ENCODE results near the gene DDAH2. TPM values are rescaled to one million over a fixed set of nuclear protein-coding genes. Genes with fewer than 3 reads are reported as not detected.

The DDAH2 gene
- total and polyA plus RNA-seq, 2 experiments from 2014 or later = 76.6 to 77.7 TPM

DNA sequence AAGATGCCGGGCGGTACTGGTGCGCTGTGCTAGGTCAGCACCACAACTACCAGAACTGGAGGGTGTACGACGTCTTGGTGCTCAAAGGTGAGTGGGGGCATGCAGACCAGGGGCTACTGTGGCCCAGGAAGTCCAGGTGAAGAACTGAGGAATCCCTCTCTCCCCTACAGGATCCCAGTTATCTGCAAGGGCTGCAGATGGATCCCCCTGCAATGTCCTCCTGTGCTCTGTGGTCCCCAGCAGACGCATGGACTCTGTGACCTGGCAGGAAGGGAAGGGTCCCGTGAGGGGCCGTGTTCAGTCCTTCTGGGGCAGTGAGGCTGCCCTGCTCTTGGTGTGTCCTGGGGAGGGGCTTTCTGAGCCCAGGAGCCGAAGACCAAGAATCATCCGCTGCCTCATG is 21.4 kb downstream of the DDAH2 start:
- 77 to 78% methylated on average over 10 of the region's 10 CpGs for WGBS, 2 experiments (ENCODE audit: low coverage in 1 of 2, low lambda C conversion rate in 2 of 2, missing lambda C conversion rate in 2 of 2)
- in situ Hi-C loops (cut with MboI) = no loop called here
- TF ChIP-seq EZH2 (IDR thresholded peaks at IDR 0.05; ENCODE audit: insufficient read depth, poor library complexity, severe bottlenecking) = no peak
- TF ChIP-seq EZH2phosphoT487 (IDR thresholded peaks at IDR 0.05; ENCODE audit: insufficient read depth, low read depth) = no peak
- H3K9me3 ChIP-seq (ENCODE audit: low read depth) = no peaks in the 10 kb centered on the region
- H3K79me2 ChIP-seq (ENCODE audit: insufficient read depth) = peaks cover 1% of the 10 kb centered on the region
- H3K4me2 ChIP-seq (ENCODE audit: unreplicated experiment) = no peak overlapping the region
- no peak for DNase-seq
- no peak overlapping the region for H3K9ac ChIP-seq
- H4K20me1 ChIP-seq (ENCODE audit: insufficient read depth) = no peaks in the 10 kb centered on the region
- no peaks in the 10 kb centered on the region for H3K9me2 ChIP-seq (ENCODE audit: insufficient read depth)
- no peak overlapping the region for H2AFZ ChIP-seq
- H3K4me3 ChIP-seq = no peak overlapping the region
- H3F3A ChIP-seq (ENCODE audit: insufficient read depth) = no peaks in the 10 kb centered on the region
- H3K27ac ChIP-seq = no peak overlapping the region
- no peaks in the 10 kb centered on the region for H3K4me1 ChIP-seq (ENCODE audit: insufficient read depth)
- no peaks in the 10 kb centered on the region for H3K36me3 ChIP-seq (ENCODE audit: low read depth)
- no peaks in the 10 kb centered on the region for H3K27me3 ChIP-seq (replicated peaks; ENCODE audit: insufficient read depth)

DNA sequence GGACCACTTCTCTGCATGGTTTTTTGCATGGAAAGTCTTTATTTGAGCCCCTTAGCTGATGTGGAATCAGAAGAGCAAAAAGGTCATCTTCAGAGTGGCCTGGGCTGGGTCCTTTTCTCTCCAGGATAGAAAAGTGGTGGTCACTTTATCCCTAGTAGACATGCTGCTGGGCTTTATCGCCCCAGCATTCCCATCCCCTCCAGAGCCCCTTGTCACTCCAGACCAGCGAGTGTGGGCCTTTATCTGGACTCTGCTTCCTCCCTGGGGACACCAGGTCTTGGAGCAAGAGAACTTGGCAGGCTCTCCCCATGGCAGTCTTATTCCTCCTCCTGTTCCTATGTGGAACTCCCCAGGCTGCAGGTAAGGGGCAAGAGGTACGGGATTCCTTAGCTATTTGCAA is 22.5 kb downstream of the DDAH2 start, which contains the start of gene LY6G6F:
Gene LY6G6F (plus strand): TSS at position 268 of the 400 bp plus-strand sequence. CDS start 41 bp downstream, at position 309.
- Histone ChIP-seq H4K20me1 (ENCODE audit: insufficient read depth) (no peaks in the 10 kb centered on the region), H3F3A (ENCODE audit: insufficient read depth) (no peaks in the 10 kb centered on the region), H3K9me2 (ENCODE audit: insufficient read depth) (no peaks in the 10 kb centered on the region), H3K9ac (no peak within 1 kb of the TSS), H3K9me3 (ENCODE audit: low read depth) (no peaks in the 10 kb centered on the region), H3K27ac (no peak within 1 kb of the TSS), H3K36me3 (ENCODE audit: low read depth) (no peaks in the 10 kb centered on the region), H3K27me3 (replicated peaks; ENCODE audit: insufficient read depth) (no peaks in the 10 kb centered on the region), H3K79me2 (ENCODE audit: insufficient read depth) (peaks cover 12% of the 10 kb centered on the region), H3K4me2 (ENCODE audit: unreplicated experiment) (no peak within 1 kb of the TSS), H3K4me1 (ENCODE audit: insufficient read depth) (peaks cover 6% of the 10 kb centered on the region), H3K4me3 (no peak within 1 kb of the TSS), H2AFZ (no peak within 1 kb of the TSS)
- in situ Hi-C loops (cut with MboI) = no loop called here
- 23 to 38% methylated on average over 3 of the region's 3 CpGs for WGBS, 2 experiments (ENCODE audit: low coverage in 1 of 2, low lambda C conversion rate in 2 of 2, missing lambda C conversion rate in 2 of 2)
- TF ChIP-seq EZH2 (IDR thresholded peaks at IDR 0.05; ENCODE audit: insufficient read depth, poor library complexity, severe bottlenecking) (no peak), EZH2phosphoT487 (IDR thresholded peaks at IDR 0.05; ENCODE audit: insufficient read depth, low read depth) (no peak)
- no peak for DNase-seq

DNA sequence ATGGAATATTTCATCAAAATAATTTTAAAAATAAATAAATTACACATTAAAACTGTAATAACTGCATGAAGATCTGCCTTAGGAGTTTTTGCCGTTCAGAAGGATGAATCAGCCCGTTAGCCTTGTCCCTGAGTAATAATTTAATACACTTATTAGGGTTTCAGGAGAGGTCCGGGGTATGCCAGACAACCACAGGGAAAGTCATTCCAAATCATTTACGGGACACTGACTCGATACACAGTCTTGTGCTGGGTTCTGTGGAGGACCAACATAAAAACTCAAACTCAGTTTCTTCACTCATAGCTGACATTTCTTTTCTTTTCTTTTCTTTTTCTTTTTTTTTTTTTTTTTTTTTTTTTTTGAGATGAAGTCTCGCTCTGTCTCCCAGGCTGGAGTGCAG is 23.2 kb downstream of the DDAH2 start:
- H2AFZ ChIP-seq = no peak overlapping the region
- H3K9me3 ChIP-seq (ENCODE audit: low read depth) = no peaks in the 10 kb centered on the region
- no peaks in the 10 kb centered on the region for H3K27me3 ChIP-seq (replicated peaks; ENCODE audit: insufficient read depth)
- H3K36me3 ChIP-seq (ENCODE audit: low read depth) = no peaks in the 10 kb centered on the region
- 78 to 82% methylated on average over 5 to 6 of the region's 6 CpGs for WGBS, 2 experiments (ENCODE audit: low coverage in 1 of 2, low lambda C conversion rate in 2 of 2, missing lambda C conversion rate in 2 of 2)
- no peak for DNase-seq
- H3K27ac ChIP-seq = no peak overlapping the region
- peaks cover 19% of the 10 kb centered on the region for H3K79me2 ChIP-seq (ENCODE audit: insufficient read depth)
- H3K9ac ChIP-seq = no peak overlapping the region
- no peaks in the 10 kb centered on the region for H3F3A ChIP-seq (ENCODE audit: insufficient read depth)
- no peak overlapping the region for H3K4me2 ChIP-seq (ENCODE audit: unreplicated experiment)
- in situ Hi-C loops (cut with MboI) = no loop called here
- H3K9me2 ChIP-seq (ENCODE audit: insufficient read depth) = no peaks in the 10 kb centered on the region
- H3K4me3 ChIP-seq = no peak overlapping the region
- H3K4me1 ChIP-seq (ENCODE audit: insufficient read depth) = peaks cover 8% of the 10 kb centered on the region
- no peak for TF ChIP-seq EZH2phosphoT487 (IDR thresholded peaks at IDR 0.05; ENCODE audit: insufficient read depth, low read depth)
- TF ChIP-seq EZH2 (IDR thresholded peaks at IDR 0.05; ENCODE audit: insufficient read depth, poor library complexity, severe bottlenecking) = no peak
- H4K20me1 ChIP-seq (ENCODE audit: insufficient read depth) = no peaks in the 10 kb centered on the region

GRCh38 chr6:31702819-31703716 is 26.0 kb downstream of the DDAH2 start, which contains the start of gene ABHD16A:
TSS of gene ABHD16A (minus strand) at chr6:31703324. CDS start at chr6:31703281, 43 bp downstream.
- 2% methylated on average over 48 to 54 of the region's 54 CpGs for WGBS, 2 experiments (ENCODE audit: low coverage in 1 of 2, low lambda C conversion rate in 2 of 2, missing lambda C conversion rate in 2 of 2)
- H3K4me2 ChIP-seq (ENCODE audit: unreplicated experiment) = peak within 1 kb of the TSS; percentile 99
- peak; percentile 99 for DNase-seq

More at GRCh38 chr6:31702819-31703716, 26.0 kb downstream of the DDAH2 start, which contains the start of gene ABHD16A:
- Histone ChIP-seq H3K27ac (peak within 1 kb of the TSS; percentile 90), H2AFZ (peak within 1 kb of the TSS; percentile 96), H3K9me3 (ENCODE audit: low read depth) (no peaks in the 10 kb centered on the region), H3K79me2 (ENCODE audit: insufficient read depth) (peaks cover 36% of the 10 kb centered on the region), H4K20me1 (ENCODE audit: insufficient read depth) (no peaks in the 10 kb centered on the region), H3K4me1 (ENCODE audit: insufficient read depth) (peaks cover 8% of the 10 kb centered on the region), H3K9ac (peak within 1 kb of the TSS; percentile 86), H3K9me2 (ENCODE audit: insufficient read depth) (no peaks in the 10 kb centered on the region), H3F3A (ENCODE audit: insufficient read depth) (no peaks in the 10 kb centered on the region), H3K4me3 (peak within 1 kb of the TSS; percentile 96), H3K36me3 (ENCODE audit: low read depth) (peaks cover 6% of the 10 kb centered on the region; the same call in 1 of the 2 replicates), H3K27me3 (replicated peaks; ENCODE audit: insufficient read depth) (no peaks in the 10 kb centered on the region)
- TF ChIP-seq EZH2phosphoT487 (IDR thresholded peaks at IDR 0.05; ENCODE audit: insufficient read depth, low read depth) (no peak), EZH2 (IDR thresholded peaks at IDR 0.05; ENCODE audit: insufficient read depth, poor library complexity, severe bottlenecking) (no peak)
- in situ Hi-C loops (cut with MboI) = no loop called here
